Measurements from ENCODE around the gene KCNA4. TPM values are rescaled to one million over a fixed set of nuclear protein-coding genes. Genes with fewer than 3 reads are reported as not detected.

KCNA4 gene
- total RNA-seq, 6 donors from 2014 or later, result under 0.01 to 2.9 (median 0.90) TPM

Other genes starting within 250 kb of the KCNA4 start
- not detected for gene FSHB, start 214.0 kb upstream of the KCNA4 start, total RNA-seq

All from upper lobe of left lung (tissue), 6 donors.